HG02885 (cell line): ENCODE results near the gene TMEM52B.
A peak's percentile ranks its signal among the peaks of the same experiment; 100 is the strongest.
"Not testable (repeated sequence)": the region's sequence is repeated elsewhere in the genome, so short reads cannot be mapped to it uniquely, and the experiment has no call there.

Experiments used
- ATAC-seq: cut with Tn5 transposase; IDR thresholded peaks from one replicate; pipeline ENCODE4 v1.9.1; 2021; ENCODE audit warnings: mild to moderate bottlenecking; ENCODE audit not compliant: unreplicated experiment, poor library complexity

TMEM52B gene

DNA sequence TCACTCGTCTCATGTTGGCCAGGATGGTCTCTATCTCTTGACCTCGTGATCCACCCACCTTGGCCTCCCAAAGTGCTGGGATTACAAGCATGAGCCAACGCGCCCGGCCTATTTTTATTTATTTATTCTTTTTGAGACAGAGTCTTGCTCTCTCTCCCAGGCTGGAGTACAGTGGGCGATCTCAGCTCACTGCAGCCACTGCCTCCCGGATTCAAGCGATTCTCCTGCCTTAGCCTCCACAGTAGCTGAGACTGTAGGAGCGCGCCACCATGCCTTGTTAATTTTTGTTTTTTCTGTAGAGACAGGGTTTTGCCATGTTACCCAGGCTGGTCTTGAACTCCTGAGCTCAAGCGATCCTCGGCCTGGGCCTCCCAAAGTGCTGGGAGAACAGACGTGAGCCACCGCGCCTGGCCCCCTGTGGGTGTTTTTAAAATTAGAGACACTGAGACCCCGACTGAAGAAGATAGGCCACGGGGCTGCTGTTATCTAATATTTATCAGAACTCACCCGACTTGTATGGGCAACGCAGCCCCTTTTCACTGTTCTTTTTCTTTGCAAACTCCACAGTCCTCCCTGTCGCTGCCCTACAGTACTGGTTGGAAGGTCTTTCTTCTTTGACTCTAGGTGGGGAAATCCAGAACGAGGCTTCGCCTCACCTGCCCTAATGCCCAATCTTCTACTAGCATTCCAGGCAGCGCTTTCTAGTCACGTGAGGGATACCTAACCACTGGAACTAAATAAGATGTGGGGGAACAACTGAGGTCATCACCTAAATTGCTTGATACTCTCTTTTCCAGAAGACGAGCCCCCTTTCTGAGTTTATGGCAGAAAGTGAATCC is 32.5 kb downstream of the TMEM52B start:
- ATAC-seq: no peak

- peak; percentile 77 for ATAC-seq
Observed at GRCh38 chr12:10211940-10212738, 33.3 kb downstream of the TMEM52B start.

DNA sequence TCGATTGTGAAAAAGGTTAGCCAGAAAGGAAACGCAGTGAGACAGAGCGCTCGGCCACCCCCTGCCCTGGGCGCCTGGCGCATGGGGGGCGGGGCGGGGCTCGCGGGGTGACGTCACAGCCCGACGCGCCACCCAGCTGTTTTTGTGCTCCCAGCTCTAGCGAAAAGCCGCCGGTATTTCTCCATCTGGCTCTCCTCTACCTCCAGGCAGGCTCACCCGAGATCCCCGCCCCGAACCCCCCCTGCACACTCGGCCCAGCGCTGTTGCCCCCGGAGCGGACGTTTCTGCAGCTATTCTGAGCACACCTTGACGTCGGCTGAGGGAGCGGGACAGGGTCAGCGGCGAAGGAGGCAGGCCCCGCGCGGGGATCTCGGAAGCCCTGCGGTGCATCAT is 33.9 kb downstream of the TMEM52B start, which contains the start of gene GABARAPL1:
GABARAPL1 (plus strand) TSS at position 139 of the 393 bp plus-strand sequence; CDS start at position 392, 253 bp downstream.
- ATAC-seq: peak; percentile 70

DNA sequence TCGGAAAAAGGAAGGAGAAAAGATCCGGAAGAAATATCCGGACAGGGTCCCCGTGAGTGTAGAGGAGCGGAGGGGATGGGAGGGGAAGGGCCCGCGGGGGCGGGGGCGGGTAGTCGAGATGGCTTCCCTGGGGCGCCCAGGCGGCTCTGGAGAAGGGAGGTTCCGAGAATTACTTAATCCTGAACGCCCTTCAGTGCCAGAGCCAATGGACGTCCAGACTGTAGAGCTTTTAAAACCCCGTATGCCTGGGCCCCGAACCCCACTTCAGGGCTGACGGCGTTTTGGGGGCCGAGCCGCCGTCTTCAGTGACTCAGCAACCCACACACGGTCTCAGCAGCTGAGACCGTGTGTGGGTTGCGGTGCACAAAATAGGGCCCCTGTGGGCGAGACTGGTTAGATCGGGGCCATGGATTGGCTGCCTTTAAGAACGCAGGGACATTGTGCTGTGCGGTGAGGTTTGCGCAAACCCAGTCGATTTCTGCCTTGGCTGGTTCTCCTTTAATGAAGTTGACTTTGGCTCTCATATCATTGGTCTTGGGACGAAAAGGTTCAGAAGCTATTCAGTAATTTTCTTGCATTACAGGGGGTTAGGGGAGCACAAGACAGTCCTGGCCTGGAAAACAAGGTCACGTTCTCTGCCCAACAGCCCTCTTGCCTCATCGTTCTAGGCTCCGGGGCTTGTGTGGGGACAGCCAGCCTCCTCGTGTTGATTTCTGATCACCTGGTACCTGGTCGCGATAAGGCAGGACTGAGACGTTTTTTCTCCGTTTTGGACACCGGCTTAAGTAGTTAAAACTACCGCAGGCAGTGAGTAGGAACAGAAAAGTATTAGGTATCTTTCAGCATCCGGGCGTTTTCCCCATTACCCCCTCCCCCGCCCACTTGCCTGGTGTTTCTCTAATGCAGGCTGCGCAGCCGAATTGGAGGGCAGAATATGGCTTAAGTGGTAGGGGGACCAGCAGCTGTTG is 34.6 kb downstream of the TMEM52B start:
- ATAC-seq: peak; percentile 58

DNA sequence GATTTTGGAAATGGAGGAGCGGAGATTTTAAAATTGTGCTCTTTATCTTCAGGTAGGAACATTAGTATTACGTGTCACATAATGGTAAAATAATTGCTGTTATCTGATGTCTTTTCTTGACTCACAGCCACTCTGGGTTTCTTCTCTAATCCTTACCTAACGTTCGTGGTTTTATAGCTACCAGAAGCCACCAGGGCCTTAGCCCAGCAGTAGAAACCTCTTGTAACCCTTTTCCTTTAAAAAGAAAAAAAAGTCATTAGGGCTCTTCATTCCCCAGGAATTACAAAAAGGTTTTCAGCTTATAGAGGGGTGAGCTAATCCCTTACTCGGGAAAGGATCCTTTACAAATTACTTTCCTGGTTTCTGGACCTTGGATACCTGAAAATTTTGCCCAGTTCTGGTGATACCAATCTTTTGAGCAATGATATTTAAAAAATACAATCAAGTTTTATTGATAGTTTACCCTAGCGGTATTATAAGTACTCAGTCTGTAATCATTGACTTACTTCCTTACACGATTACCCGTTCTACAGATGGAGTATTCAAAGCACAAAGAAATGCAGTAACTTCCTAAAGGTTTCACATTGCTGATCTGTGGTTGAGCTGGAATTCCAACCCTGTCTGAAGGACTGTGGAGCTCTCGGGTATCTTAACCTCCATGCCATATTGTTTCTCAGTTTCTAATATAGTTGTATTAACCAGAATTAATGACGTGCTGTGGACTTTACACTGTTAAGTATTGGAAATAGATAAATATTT is 35.5 kb downstream of the TMEM52B start:
- ATAC-seq: no peak

GRCh38 chr12:10214895-10215267 is 36.0 kb downstream of the TMEM52B start:
- no peak for ATAC-seq

- no peak for ATAC-seq
Observed at GRCh38 chr12:10215436-10215835, 36.6 kb downstream of the TMEM52B start.

GRCh38 chr12:10215946-10216345 is 37.1 kb downstream of the TMEM52B start:
- ATAC-seq: not testable (repeated sequence)

DNA sequence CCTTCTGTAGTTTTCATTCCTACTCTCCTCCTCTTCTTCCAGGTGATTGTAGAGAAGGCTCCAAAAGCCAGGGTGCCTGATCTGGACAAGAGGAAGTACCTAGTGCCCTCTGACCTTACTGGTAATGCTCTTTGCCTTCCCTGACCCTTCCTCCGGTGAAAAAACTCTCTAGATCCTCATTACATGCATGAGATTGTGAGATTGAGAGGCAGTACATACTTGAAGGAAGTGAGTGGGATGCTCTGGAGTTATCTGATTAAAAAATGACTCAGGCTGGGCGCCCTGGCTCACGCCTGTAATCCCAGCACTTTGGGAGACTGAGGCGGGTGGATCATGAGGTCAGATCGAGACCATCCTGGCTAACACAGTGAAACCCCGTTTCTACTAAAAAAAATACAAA is 39.2 kb downstream of the TMEM52B start:
- no peak for ATAC-seq

GRCh38 chr12:10220398-10221077 is 41.7 kb downstream of the TMEM52B start:
- ATAC-seq: no peak

DNA sequence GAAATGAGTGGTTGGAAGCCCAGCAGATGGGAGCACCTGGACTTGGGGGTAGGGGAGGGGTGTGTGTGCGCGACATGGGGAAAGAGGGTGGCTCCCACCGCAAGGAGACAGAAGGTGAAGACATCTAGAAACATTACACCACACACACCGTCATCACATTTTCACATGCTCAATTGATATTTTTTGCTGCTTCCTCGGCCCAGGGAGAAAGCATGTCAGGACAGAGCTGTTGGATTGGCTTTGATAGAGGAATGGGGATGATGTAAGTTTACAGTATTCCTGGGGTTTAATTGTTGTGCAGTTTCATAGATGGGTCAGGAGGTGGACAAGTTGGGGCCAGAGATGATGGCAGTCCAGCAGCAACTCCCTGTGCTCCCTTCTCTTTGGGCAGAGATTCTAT is 43.0 kb downstream of the TMEM52B start:
- no peak for ATAC-seq

DNA sequence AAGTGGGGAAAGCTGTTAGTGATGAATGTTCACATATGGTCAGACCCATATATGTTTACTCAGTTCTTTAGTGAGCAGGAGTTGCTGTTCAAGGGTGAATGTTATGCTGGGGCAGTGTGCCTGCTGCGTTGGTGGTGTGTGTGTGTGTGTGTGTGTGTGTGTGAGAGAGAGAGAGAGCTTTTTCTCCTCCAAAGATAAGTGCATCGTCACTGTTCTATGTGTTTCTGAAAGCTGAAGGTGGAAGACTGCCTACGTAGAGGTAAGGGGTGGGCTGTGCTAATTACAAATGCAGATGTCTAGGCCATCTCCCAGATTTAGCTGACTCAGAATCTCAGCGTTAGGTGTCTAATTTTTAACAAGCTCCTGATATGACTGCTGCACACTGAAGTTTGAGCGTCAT is 44.4 kb downstream of the TMEM52B start:
- ATAC-seq: no peak

GRCh38 chr12:10225426-10225825 is 46.6 kb downstream of the TMEM52B start:
- not testable (repeated sequence) for ATAC-seq

- no peak for ATAC-seq
Observed at GRCh38 chr12:10226086-10226485, 47.3 kb downstream of the TMEM52B start.

DNA sequence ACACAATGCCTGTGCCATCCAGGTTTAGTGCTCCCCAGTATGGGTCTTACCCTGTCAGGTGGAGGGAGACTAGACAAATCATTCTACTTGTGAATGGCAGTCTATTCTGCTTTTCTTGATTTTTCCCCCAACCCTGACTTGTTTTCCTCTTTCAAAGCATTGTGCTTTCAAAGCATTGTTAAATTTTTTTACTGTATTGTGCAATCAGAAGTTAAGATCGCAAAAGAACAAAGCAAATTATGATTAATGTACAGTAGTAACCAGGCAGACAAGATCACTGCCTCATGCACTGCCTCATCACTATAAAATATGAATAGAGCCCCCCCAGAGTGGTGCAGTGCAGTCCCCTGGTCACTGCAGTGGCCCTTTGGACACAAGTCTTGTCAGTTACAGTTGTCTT is 47.9 kb downstream of the TMEM52B start:
- ATAC-seq: no peak

- ATAC-seq: no peak
Observed at GRCh38 chr12:10227648-10228047, 48.8 kb downstream of the TMEM52B start.

GRCh38 chr12:10234562-10234961 is 55.7 kb downstream of the TMEM52B start:
- no peak for ATAC-seq

GRCh38 chr12:10235761-10236631 is 57.2 kb downstream of the TMEM52B start:
- ATAC-seq: no peak
